Fibroblast of skin of left quadriceps (primary cell): ENCODE measurements around the gene RASA2.
"Not testable (repeated sequence)": the region's sequence is repeated elsewhere in the genome, so short reads cannot be mapped to it uniquely, and the experiment has no call there.

ENCODE experiments used
- DNase-seq, 2 experiments: peaks; one replicate each; pipeline ENCODE4 v3.0.0-alpha.2; 2013; ENCODE audit warnings: low read depth in 2 of 2

RASA2 gene

DNA sequence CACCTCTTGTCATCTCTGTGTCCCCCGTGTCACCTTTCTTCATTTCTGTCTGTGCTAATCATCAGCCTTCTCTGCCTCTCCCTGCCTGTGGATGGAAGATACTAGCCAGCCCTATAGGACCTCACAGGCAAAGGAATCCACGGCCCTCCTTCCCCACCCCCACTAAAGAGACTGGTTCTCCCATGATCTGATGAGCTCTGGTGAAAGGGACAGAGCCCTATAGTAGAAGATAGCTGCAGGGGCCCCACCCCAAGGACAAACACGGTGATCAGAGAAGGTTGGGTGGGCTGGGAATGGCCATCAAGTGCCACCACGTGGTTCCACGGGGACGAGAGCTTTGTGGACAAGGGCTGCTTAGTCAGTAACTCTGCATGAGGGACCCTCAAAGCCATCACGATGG, 27.8 kb upstream of the RASA2 start:
- DNase-seq: no peak

DNA sequence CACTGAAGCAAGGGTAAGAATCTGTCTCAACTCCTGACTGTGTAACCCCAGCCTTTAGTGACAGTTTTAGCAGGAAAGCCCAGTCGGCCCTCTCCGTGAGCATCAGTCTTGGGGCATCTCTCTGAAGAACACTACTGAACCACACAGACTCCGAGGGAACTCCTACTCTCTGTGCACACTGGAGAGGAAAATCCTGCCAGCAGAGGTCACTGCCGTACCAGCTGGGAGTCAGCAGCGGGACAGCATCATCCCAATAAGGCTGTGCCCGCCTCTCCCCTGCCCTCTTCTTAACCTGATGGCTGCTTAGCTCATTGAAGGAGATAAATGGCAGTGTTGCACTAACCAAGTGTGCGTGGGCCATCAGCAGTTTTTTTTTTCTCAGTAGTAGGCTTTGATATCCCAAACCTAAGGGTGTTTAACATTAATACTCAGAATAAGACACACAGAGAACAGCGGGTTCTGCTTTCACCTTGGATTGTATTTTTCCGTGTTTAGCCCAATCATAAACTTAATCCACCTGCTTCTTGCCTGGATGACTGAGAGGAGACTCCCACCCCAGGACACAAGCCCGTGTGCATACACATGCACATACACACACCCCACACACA, 26.6 kb upstream of the RASA2 start:
- DNase-seq: peak; percentile 58 to 69

DNA sequence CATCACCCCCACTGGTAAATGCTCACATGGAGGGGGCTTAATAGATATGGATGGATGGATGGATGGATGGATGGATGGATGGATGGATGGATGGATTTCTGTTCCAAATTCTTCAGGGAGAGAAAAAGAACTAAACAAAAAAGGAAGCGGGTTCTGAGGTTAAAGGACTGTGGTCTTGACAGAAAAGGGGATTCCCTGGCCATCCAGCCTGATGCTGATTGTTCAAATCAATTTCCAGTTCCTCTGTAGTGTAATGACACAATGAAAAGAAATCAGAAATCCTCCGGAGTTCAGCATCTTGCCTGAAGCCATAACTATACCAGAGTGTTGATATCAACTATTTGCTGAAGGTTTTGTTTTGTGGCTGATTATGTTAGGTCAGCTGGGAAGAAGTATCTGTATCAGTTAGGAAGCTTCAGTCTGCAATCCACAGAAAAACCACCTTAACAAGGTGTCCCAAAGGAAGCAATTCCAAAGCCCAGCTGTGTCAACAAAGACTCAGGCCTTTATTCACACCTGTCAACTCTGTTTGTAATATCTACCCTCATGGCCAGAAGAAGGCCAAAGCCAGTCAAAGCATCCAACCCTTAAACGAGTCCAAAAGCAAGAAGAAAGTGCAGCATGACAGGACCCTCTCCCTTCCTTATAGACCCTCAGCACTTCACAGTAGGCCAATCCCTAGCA, 24.5 kb upstream of the RASA2 start:
- no peak for DNase-seq

DNA sequence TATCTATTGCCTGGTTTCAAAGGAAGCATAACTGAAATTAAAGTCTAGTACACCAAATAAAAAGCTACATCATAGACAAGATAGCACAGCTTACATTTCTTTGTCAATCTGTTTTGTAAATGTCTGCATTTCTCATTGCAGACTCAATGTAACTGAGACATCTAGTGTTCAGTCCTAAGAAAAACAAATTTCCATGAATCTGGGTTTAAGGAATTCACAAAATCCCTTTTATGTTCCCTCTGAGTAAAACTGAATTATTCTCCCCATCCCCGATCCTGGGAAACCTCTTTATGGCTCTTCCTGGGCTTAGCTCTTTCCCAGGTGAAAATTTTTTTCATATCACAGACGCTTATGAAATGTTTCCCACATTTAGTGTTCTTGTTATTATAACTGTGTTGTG, 21.6 kb upstream of the RASA2 start:
- no peak for DNase-seq

DNA sequence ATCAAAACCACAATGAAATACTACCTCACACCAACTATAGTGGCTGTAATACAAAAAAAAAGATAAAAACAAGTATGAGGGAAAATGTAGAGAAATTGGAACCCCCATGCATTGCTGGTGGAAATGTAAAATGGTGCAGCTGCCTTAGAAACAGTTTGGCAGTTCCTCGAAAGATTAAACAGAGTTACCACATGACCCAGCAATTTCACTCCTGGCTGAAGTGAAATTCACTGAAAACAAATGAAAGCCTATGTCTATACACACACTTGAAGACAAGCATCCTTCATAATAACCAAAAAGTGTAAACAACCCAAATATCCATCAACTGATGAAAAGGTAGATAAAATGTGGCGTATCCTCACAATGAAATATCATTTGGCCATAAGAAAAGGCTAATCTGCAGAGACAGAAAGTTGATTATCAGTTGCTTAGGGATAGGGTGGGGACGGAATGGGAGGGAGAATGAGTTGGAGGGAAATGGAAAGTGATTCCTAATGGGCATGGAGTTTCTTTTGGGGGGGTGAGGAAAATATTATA, 20.1 kb upstream of the RASA2 start:
- DNase-seq: no peak

DNA sequence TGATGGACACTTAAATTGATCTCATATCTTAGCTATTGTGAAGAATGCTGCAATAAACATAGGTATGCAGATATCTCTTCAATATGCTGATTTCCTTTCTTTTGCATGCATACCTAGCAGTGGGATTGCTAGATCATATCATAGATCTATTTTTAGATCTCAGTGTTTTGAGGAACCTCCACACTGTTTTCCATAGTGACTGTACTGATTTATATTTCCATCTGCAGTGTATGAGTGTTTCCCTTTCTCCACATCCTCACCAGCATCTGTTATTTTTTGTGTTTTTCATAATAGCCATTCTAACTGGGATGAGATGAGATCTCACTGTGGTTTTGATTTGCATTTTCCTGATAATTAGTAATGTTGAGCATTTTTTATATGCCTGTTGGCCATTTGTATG, 17.1 kb upstream of the RASA2 start:
- no peak for DNase-seq

DNA sequence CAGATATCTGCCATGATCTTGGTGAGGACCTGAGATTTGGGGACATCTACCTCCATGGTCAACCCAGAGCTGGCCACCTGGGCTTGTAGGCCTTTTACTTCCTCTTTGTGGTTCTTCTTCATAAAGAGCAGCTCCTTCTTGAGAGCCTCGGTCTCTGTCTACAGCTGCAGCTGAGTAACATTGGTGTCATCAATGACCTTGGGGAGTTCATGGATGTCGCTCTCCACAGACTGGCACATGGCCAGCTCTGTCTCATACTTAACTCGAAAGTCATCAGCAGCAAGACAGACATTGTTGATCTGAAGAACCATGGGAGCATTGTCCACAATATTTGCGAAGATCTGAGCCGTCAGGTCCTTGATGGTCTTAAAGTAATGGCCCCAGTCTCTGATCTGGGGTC, 15.7 kb upstream of the RASA2 start:
- DNase-seq: no peak

DNA sequence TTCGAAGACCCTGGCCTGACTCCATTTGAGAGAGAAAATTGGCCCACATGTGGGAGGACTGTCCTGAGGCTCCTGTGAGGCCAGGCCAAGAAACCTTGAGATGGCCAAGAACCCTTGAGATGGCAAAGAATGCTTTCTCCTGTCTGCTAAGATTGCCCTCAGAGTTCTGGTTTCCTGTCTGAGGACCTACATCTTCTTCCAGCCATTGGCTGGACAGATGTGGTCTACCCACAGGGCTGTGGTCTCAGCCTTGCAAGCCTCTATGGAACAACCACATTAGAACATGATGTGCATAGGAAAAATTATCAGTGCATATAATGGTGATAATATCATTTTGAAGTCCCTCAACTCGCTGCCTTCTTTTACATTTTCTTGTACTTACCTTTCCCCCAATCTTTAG, 10.8 kb upstream of the RASA2 start:
- DNase-seq: no peak

DNA sequence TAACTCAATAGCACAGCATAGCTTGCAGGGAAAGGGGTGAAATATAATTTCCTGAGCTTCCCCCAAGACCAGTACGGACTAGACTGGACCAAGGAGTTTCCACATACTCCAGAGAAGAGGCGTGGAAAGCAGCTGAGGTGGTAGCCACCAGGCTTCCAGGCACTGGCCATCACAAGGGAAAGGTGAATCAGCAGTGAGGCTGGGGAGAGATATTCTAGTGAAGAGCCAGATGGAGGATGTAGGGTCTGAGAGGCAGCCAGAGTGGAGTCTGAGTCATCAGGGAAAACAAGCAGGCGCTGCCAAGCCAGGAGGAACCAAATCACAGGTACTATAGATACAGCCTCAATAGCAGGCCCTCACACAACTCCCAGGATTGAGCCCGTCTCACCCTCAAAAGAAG, 9.6 kb upstream of the RASA2 start:
- no peak for DNase-seq

DNA sequence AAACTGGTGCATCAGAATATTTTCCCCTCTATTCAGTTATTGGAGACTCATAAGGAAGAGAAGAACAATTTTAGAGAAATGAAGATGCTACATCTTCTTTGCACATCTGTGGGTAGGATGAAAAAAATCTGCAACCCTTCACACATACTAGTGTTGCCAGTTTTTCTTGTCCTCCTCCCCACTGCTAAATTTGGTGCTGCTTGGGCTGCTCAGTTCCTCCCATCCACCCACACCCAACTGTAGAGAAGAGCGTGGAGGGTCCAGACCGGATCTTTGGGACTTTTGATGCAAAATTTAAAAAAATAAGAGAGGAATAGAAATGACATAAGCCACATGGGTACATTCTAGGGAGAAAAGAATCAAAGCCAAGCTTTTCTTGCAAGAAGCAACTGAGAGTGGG, 8.7 kb upstream of the RASA2 start:
- DNase-seq: no peak

DNA sequence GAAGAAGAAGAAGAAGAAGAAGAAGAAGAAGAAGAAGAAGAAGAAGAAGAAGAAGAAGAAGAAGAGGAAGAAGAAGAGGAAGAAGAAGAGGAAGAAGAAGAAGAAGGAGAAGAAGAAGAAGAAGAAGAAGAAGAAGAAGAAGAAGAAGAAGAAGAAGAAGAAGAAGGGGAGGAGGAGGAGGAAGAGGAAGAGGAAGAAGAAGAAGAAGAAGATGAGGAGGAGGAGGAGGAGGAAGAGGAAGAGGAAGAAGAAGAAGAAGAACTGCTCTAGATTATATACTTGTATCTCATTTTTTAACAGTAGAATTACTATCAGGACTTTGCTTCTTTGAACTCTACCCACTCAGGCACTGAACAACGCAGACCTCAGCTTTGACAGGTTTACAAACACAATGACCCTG, 8.0 kb upstream of the RASA2 start:
- not testable (repeated sequence) for DNase-seq

DNA sequence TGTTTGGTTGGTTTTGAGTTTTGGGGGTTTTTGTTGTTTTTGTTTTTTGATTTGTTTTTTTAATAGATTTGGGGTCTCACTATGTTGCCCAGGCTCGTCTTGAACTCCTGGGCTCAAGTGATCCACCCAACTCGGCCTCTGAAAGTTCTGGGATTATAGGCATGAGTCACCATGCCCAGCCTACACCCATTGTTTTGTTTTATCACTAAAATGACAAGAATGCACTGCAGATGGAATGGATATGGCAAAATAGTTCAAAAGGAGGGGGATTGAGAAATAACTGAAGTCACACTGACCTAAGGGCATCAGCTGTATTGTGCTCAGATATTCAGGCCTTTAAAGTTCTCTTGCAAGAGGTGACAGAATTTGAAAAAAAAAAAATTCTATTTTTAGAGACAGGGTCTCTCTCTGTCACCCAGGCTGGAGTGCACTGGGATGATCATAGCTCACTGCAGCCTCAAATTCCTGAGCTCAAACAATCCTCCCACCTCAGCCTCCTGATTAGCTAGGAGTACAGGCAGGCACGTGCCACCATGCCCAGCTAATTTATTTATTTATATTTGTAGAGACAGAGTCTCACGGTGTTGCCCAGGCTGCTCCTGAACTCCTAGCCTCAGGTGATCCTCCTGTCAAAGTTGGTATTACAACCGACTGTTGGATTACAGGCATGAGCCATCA, 4.4 kb upstream of the RASA2 start:
- DNase-seq: no peak

DNA sequence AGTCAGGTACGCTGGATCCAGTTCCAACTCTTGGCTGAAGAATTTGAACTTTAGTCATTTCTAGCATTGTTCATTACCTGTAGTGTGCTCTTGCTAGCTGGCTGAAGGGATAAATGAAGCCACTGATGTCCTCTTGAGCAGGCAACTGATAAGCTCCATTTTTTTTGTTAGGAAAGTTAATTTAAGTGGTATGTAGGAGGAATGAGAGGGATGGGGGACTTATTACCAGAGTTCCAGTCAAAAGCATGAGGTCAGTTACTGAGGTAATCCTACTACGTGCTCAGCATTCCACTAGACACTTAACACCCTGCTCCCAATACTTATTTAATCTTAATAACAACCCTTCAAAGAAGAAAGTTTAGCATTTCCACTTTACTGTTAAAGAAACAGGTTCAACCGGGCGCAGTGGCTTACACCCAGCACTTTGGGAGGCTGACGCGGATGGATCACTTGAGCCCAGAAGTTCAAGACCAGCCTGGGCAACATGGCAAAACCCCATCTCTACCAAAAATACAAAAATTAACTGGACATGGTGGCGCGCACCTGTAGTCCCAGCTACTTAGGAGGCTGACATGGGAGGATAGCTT, 2.0 kb upstream of the RASA2 start:
- DNase-seq: no peak

DNA sequence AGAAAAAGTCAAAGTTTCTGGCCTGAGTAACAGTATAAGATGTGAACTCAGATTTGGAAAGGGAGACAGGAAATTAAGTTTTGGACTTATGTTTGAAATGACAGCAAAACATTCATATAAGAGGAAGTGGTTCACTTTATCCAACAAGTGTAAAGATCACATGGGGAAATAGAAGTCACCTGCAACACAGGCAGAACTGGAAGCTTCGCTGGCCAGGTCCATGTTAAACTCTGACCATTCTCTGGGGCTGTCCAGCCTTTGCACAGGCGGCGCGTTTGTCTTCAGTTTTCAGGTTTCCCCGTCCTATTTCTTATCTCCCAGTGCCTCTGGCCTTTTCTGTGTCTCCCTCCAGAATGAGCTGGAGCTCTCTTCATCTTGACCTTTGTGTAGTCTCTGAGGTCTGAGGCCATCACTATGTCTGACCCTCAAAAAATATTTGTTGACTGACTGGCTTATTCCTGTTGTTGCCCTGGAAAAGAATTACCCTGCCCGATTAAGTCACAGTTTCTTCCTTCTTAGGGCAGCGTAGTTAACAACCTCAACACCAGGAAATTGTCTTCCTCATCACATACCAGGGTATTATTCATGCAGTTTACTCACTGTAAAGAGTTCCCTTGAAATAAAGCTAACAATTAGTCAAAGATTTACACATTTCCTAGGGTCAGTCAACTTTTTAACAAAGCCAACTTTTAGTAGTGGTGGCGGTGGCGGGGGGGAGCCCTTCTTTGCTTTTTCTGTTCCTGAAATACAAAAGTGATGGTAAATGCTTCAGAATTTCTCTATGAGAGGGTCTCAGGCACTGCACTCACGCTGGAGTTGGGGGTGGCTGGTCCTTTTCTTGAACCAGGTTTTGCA, 959 bp upstream of the RASA2 start:
- peak in 1 of 2 experiments; percentile 37 for DNase-seq

DNA sequence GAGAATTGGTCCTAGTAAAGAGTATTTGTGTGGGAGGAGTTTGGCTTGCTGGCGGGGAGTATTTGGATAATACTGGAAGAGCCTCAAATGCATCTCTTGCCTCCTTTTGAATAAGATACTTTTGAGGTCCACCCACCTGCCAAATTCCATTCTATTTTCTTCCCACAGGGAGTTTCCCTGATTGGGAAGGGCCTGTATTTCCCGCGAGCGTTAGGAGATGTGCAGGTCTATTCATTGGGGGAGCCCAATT, 406 bp upstream of the RASA2 start:
- DNase-seq: no peak

DNA sequence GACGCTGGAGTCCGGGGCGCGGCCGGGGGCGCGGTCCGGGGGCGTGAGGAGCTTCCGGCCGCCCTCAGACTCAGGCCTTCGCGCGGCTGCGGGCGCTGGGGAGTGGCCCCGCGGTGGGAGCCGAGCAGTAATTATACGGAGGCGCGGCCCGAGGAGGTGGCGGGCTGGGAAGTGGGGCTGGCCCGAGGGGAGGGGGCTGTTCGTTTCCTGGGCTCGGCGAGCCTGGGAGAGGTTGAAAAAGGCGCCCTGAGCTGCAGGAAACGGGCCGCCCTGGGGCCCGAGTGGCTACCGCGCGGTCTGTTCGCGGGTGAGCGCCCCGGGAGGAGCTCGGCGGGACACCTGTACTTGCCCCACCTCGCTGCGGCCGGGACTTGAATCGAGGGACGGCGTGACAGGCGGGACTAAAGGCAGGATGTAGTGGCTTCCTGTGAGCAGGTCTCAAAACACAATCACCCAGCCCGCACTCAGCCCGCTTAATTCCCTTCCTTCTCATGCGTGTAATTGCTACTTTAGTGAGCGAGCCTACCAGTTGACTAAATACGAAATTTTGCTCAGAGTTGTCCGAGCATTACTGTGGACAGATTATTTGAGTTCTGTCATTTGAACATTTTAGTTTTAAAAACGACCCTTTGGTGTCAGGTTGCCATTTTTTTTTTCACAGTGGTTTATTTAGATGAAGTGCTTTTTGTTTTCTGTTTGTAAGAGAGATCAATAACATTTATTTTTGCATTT, 860 bp downstream of the RASA2 start:
- peak in 1 of 2 experiments; percentile 13 for DNase-seq

DNA sequence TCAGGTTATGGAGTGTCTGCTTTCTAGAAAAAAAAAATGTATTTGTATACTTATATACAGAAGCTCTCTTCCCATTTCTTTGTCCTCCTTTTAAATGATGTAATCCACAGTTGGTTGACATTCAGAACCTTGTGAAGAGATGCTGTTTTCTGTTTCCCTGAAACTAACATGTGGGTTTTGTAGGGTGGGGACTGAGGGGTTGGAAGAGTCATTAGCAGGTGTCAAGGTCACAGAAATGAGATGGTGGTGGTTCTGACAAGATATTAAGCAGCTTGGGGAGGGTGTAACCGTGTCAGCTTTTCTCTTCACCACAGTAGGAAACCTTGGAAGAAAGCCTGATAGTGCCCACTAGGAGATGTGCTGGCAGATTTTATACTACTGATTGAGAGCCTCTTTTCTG, 2.4 kb downstream of the RASA2 start:
- no peak for DNase-seq

DNA sequence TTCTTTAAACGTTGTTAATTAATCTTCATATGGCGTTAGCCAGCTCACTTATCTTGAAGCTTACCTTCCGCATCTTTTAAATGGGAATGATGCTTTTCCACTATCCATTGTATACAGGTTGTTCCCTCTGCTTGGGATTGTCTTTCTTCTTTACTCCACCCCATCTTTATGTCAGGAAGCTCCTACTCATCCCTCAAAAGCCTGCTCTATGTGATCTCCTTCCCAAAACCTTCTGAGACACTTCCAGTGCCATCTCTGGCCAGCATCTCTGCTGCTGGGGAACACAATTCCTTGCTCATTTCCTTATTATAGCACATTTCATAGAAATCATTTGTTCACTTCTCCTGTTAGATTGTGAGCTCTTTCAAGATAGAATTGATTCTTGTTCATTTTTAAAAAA, 4.3 kb downstream of the RASA2 start:
- no peak for DNase-seq

DNA sequence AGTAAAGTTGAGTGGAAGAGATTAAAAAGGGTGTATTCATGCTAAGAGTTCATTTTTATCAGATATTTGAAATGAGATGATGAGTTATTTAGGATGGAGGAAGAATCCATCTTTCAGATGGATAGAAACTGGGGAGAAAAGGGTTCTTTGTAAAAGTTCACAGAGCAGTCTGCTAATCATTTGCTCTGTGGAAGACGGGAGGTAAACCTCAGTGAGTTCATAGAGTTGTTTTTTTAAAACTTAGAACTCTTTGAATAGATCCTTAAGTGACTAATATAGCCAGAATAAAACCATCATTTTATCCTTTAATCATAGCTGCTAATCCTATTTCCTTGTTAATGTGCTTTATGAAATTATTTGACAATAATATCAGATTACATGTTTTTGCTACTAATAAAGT, 5.1 kb downstream of the RASA2 start:
- DNase-seq: no peak

DNA sequence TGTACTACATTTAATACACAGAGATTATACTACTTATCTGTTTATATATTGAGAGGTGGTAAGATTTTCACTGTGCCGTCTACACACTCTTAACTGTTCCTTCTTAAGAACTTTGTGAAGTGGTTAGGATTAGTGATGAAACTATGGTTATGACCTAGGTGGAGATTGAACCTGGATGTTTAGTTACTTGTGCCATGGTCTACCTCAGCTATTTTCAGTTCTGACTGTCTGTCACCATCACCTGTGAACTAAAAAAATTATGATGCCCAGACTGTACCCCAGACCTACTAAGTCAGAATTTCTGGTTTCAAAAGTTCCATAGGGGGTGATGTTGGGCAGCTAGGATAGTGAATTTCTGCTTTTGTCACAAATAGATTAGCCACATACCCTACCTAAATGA, 6.4 kb downstream of the RASA2 start:
- no peak for DNase-seq

DNA sequence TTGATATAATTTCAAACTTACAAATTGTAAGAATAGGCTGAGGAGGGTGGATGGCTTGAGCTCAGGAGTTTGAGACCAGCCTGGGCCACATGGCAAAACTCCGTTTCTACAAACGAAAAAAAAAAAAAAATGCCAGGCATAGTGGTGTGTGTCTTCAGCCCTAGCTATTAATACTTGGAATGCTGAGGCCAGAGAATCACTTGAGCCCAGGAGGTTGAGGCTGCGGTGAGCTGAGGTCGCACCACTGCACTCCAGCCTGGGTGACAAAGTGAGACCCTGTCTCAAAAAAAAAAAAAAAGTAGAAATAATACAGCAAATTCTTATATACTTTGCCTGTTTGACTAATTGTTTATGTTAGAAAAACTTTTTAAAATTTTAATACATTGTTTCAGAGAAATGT, 10.8 kb downstream of the RASA2 start:
- not testable (repeated sequence) for DNase-seq
